ENCODE measurements around the gene CRYBB2.
"Not testable (repeated sequence)": the region's sequence is repeated elsewhere in the genome, so short reads cannot be mapped to it uniquely, and the experiment has no call there.

The CRYBB2 gene

DNA sequence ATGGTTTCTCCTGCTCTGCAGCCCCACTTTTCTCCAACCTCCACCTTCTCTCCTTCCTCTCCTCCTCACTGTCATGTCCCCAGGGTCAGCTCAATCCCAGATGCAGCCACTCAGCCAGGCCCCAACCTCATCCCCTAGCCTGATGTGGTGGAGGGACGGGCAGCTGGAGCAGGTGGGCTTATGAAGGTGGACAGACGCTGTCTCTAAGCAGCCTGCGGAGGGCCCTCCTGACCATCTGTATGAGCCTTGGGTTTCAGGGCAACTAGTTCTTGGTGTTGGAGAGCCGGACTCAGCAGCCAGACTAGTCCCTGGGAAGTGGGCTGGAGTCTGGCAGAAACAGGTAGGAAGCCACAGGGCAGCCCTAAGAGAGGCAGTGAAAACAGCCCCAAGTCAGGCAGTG is 18.1 kb downstream of the CRYBB2 start:
- DNase-seq = no peak

GRCh38 chr22:25238058-25238457 is 18.6 kb downstream of the CRYBB2 start:
- DNase-seq = not testable (repeated sequence)

GRCh38 chr22:25255169-25255568 is 35.7 kb downstream of the CRYBB2 start:
- DNase-seq = not testable (repeated sequence)

DNA sequence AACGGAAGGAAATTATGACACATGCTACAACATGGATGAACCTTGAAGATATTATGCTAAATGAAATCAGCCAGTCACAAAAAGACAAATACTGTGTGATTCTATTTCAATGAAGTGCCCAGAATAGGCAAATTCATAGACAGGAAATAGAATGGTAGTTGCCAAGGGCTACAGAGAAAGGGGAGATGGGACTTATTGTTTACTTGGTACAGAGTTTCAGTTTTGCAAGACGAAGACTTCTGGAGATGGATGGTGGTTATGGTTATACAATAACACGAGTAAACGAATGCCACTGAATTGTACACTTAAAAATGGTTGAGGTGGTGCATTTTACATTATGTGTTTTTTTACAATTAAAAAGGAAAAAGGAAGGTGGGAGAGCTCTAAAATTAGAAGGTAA is 48.1 kb downstream of the CRYBB2 start:
- not testable (repeated sequence) for DNase-seq

DNA sequence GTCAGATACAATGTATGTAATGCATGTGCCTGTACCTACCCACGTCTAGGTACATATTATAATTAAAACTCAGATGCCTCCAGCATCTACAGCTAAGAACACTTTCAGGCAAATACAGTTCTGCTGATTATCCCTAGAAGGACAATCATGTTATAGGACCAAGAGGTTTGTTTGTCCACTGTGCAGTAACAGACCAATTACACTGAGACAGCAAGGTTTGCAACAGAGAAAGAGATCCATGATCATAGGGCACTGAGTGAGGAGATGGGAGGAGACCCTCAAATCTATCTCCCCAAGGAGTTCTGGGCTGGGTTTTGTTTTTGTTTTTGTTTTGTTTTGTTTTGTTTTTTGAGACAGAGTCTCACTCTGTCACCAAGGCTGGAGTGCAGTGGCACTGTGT is 49.5 kb downstream of the CRYBB2 start:
- DNase-seq = not testable (repeated sequence)

- DNase-seq = not testable (repeated sequence)
These were observed 50.6 kb downstream of the CRYBB2 start for GRCh38 chr22:25270061-25270460.

DNA sequence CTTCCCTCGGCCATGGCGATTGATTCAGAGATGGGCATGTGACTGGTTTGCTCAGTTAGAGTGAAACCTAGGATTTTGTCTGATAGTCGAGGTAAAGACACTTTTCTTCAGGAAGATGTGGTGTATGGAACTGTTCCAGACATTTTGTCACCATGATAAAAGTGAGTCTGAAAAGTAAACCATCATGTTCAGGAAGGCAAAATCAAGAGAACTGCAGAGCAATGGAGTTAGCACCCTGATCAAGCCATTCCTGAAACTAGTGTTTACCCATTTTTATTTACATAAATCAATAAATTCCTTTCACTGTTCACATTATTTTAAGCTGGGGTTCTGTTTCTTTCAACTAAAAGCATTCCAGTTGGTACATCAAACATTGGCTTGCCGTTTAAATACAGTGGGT is 53.8 kb downstream of the CRYBB2 start:
- not testable (repeated sequence) for DNase-seq

- DNase-seq = not testable (repeated sequence)
These were observed 54.5 kb downstream of the CRYBB2 start for GRCh38 chr22:25273928-25274327.

GRCh38 chr22:25280118-25280517 is 60.7 kb downstream of the CRYBB2 start:
- DNase-seq = not testable (repeated sequence)

All from NCI-H1694 (cell line).